Measurements from ENCODE around the gene KLF6. TPM values are rescaled to one million over a fixed set of nuclear protein-coding genes. Genes with fewer than 3 reads are reported as not detected.

KLF6 gene
- total and polyA plus RNA-seq, 4 donors, result 44.2 to 384 (median 165) TPM

GRCh38 chr10:3770611-3771110 lies 14.3 kb downstream of the KLF6 start:
- H3K27ac ChIP-seq (ENCODE audit: low read depth in 1 of 2, low read length in 2 of 2), result no peak overlapping the region
- intact Hi-C loops (cut with DNase I), result loop anchor here in 1 of 2 donors (10.0 kb wide), 1 partner anchor 276 kb away; no protein-coding TSS in a partner anchor
- no peak for DNase-seq
- no peaks in the 10 kb centered on the region for H3K9me3 ChIP-seq (ENCODE audit: control insufficient read depth, low read length)
- no peak overlapping the region for H3K4me3 ChIP-seq (ENCODE audit: low read length in 2 of 2)
- ATAC-seq (ENCODE audit: low FRiP score), result no peak
- no peaks in the 10 kb centered on the region for H3K36me3 ChIP-seq (ENCODE audit: control insufficient read depth in 1 of 2, insufficient read depth in 2 of 2, low read length in 1 of 2)
- H3K27me3 ChIP-seq (ENCODE audit: control insufficient read depth in 1 of 2, insufficient read depth in 2 of 2, low read length in 1 of 2), result no peaks in the 10 kb centered on the region
- peaks cover 0 to 3% of the 10 kb centered on the region in 2 donors for H3K4me1 ChIP-seq (ENCODE audit: control insufficient read depth in 1 of 2, insufficient read depth in 2 of 2, low read length in 2 of 2)
- 97 to 99% methylated on average over 8 of the region's 8 CpGs for WGBS, 2 donors

GRCh38 chr10:3769556-3769955 lies 15.5 kb downstream of the KLF6 start:
- H3K36me3 ChIP-seq (ENCODE audit: control insufficient read depth in 1 of 2, insufficient read depth in 2 of 2, low read length in 1 of 2), result no peaks in the 10 kb centered on the region
- intact Hi-C loops (cut with DNase I), result loop anchor here in 1 of 2 donors (10.0 kb wide), 1 partner anchor 995 kb away; no protein-coding TSS in a partner anchor
- no peak overlapping the region for H3K27ac ChIP-seq (ENCODE audit: low read depth in 1 of 2, low read length in 2 of 2)
- no peaks in the 10 kb centered on the region for H3K27me3 ChIP-seq (ENCODE audit: control insufficient read depth in 1 of 2, insufficient read depth in 2 of 2, low read length in 1 of 2)
- H3K9me3 ChIP-seq (ENCODE audit: control insufficient read depth, low read length), result no peaks in the 10 kb centered on the region
- H3K4me1 ChIP-seq (ENCODE audit: control insufficient read depth in 1 of 2, insufficient read depth in 2 of 2, low read length in 2 of 2), result no peaks in the 10 kb centered on the region
- DNase-seq (no peak), ATAC-seq (ENCODE audit: low FRiP score) (no peak)
- WGBS, 2 donors, result 91 to 92% methylated on average over 4 of the region's 4 CpGs
- H3K4me3 ChIP-seq (ENCODE audit: low read length in 2 of 2), result no peak overlapping the region

- DNase-seq (no peak), ATAC-seq (ENCODE audit: low FRiP score) (no peak)
Observed at GRCh38 chr10:3766046-3766756, 18.8 kb downstream of the KLF6 start.

GRCh38 chr10:3765146-3765545 lies 19.9 kb downstream of the KLF6 start:
- Histone ChIP-seq H3K4me3 (ENCODE audit: low read length in 2 of 2) (no peak overlapping the region), H3K4me1 (ENCODE audit: control insufficient read depth in 1 of 2, insufficient read depth in 2 of 2, low read length in 2 of 2) (no peaks in the 10 kb centered on the region), H3K36me3 (ENCODE audit: control insufficient read depth in 1 of 2, insufficient read depth in 2 of 2, low read length in 1 of 2) (no peaks in the 10 kb centered on the region), H3K9me3 (ENCODE audit: control insufficient read depth, low read length) (no peaks in the 10 kb centered on the region), H3K27ac (ENCODE audit: low read depth in 1 of 2, low read length in 2 of 2) (no peak overlapping the region), H3K27me3 (ENCODE audit: control insufficient read depth in 1 of 2, insufficient read depth in 2 of 2, low read length in 1 of 2) (no peaks in the 10 kb centered on the region)
- 77 to 93% methylated on average over 6 of the region's 6 CpGs for WGBS, 2 donors
- ATAC-seq (ENCODE audit: low FRiP score), result no peak
- DNase-seq, result no peak
- intact Hi-C loops (cut with DNase I), result loop anchor here in 1 of 2 donors (10.0 kb wide), 1 partner anchor 1000 kb away; no protein-coding TSS in a partner anchor

More at GRCh38 chr10:3766046-3766756, 18.8 kb downstream of the KLF6 start:
- Histone ChIP-seq H3K9me3 (ENCODE audit: control insufficient read depth, low read length) (no peaks in the 10 kb centered on the region), H3K36me3 (ENCODE audit: control insufficient read depth in 1 of 2, insufficient read depth in 2 of 2, low read length in 1 of 2) (no peaks in the 10 kb centered on the region), H3K27ac (ENCODE audit: low read depth in 1 of 2, low read length in 2 of 2) (no peak overlapping the region), H3K27me3 (ENCODE audit: control insufficient read depth in 1 of 2, insufficient read depth in 2 of 2, low read length in 1 of 2) (no peaks in the 10 kb centered on the region), H3K4me3 (ENCODE audit: low read length in 2 of 2) (no peak overlapping the region), H3K4me1 (ENCODE audit: control insufficient read depth in 1 of 2, insufficient read depth in 2 of 2, low read length in 2 of 2) (no peaks in the 10 kb centered on the region)
- WGBS, 2 donors, result 81 to 87% methylated on average over 17 of the region's 17 CpGs
- intact Hi-C loops (cut with DNase I), result loop anchor here in 1 of 2 donors (10.0 kb wide), 1 partner anchor 999 kb away; no protein-coding TSS in a partner anchor

- Histone ChIP-seq H3K36me3 (ENCODE audit: control insufficient read depth in 1 of 2, insufficient read depth in 2 of 2, low read length in 1 of 2) (no peaks in the 10 kb centered on the region), H3K27ac (ENCODE audit: low read depth in 1 of 2, low read length in 2 of 2) (no peak overlapping the region), H3K27me3 (ENCODE audit: control insufficient read depth in 1 of 2, insufficient read depth in 2 of 2, low read length in 1 of 2) (no peaks in the 10 kb centered on the region), H3K4me3 (ENCODE audit: low read length in 2 of 2) (no peak overlapping the region), H3K9me3 (ENCODE audit: control insufficient read depth, low read length) (no peaks in the 10 kb centered on the region), H3K4me1 (ENCODE audit: control insufficient read depth in 1 of 2, insufficient read depth in 2 of 2, low read length in 2 of 2) (no peaks in the 10 kb centered on the region)
- ATAC-seq (ENCODE audit: low FRiP score) (peak; percentile 36), DNase-seq (no peak)
- intact Hi-C loops (cut with DNase I), result loop anchor here in 1 of 2 donors (10.0 kb wide), 1 partner anchor 1000 kb away; no protein-coding TSS in a partner anchor
- 70 to 71% methylated on average over 5 of the region's 5 CpGs for WGBS, 2 donors
Observed at GRCh38 chr10:3764626-3765112, 20.3 kb downstream of the KLF6 start.

GRCh38 chr10:3763852-3764625 lies 21.0 kb downstream of the KLF6 start:
- ATAC-seq (ENCODE audit: low FRiP score) (no peak), DNase-seq (no peak)
- 42 to 52% methylated on average over 8 of the region's 8 CpGs for WGBS, 2 donors
- H3K36me3 ChIP-seq (ENCODE audit: control insufficient read depth in 1 of 2, insufficient read depth in 2 of 2, low read length in 1 of 2), result no peaks in the 10 kb centered on the region
- H3K27ac ChIP-seq (ENCODE audit: low read depth in 1 of 2, low read length in 2 of 2), result no peak overlapping the region
- H3K4me1 ChIP-seq (ENCODE audit: control insufficient read depth in 1 of 2, insufficient read depth in 2 of 2, low read length in 2 of 2), result no peaks in the 10 kb centered on the region
- intact Hi-C loops (cut with DNase I), result loop anchor here in 1 of 2 donors (10.0 kb wide), 1 partner anchor 1001 kb away; no protein-coding TSS in a partner anchor
- no peaks in the 10 kb centered on the region for H3K27me3 ChIP-seq (ENCODE audit: control insufficient read depth in 1 of 2, insufficient read depth in 2 of 2, low read length in 1 of 2)
- H3K9me3 ChIP-seq (ENCODE audit: control insufficient read depth, low read length), result no peaks in the 10 kb centered on the region
- H3K4me3 ChIP-seq (ENCODE audit: low read length in 2 of 2), result no peak overlapping the region

- WGBS, 2 donors, result 94 to 95% methylated on average over 20 of the region's 20 CpGs
- no peak for ATAC-seq (ENCODE audit: low FRiP score)
- no peaks in the 10 kb centered on the region for H3K4me1 ChIP-seq (ENCODE audit: control insufficient read depth in 1 of 2, insufficient read depth in 2 of 2, low read length in 2 of 2)
Observed at GRCh38 chr10:3763035-3763456, 22.0 kb downstream of the KLF6 start.

GRCh38 chr10:3762309-3762708 lies 22.7 kb downstream of the KLF6 start:
- no peaks in the 10 kb centered on the region for H3K4me1 ChIP-seq (ENCODE audit: control insufficient read depth in 1 of 2, insufficient read depth in 2 of 2, low read length in 2 of 2)
- no peaks in the 10 kb centered on the region for H3K27me3 ChIP-seq (ENCODE audit: control insufficient read depth in 1 of 2, insufficient read depth in 2 of 2, low read length in 1 of 2)
- DNase-seq, result no peak
- 91 to 95% methylated on average over 1 of the region's 1 CpG for WGBS, 2 donors
- intact Hi-C loops (cut with DNase I), result loop anchor here in 1 of 2 donors (10.0 kb wide), 1 partner anchor 1002 kb away; no protein-coding TSS in a partner anchor
- H3K4me3 ChIP-seq (ENCODE audit: low read length in 2 of 2), result no peak overlapping the region
- no peaks in the 10 kb centered on the region for H3K36me3 ChIP-seq (ENCODE audit: control insufficient read depth in 1 of 2, insufficient read depth in 2 of 2, low read length in 1 of 2)
- ATAC-seq (ENCODE audit: low FRiP score), result no peak
- H3K9me3 ChIP-seq (ENCODE audit: control insufficient read depth, low read length), result no peaks in the 10 kb centered on the region
- no peak overlapping the region for H3K27ac ChIP-seq (ENCODE audit: low read depth in 1 of 2, low read length in 2 of 2)

More at GRCh38 chr10:3763035-3763456, 22.0 kb downstream of the KLF6 start:
- DNase-seq, result no peak
- H3K27ac ChIP-seq (ENCODE audit: low read depth in 1 of 2, low read length in 2 of 2), result no peak overlapping the region
- no peak overlapping the region for H3K4me3 ChIP-seq (ENCODE audit: low read length in 2 of 2)
- no peaks in the 10 kb centered on the region for H3K9me3 ChIP-seq (ENCODE audit: control insufficient read depth, low read length)
- intact Hi-C loops (cut with DNase I), result loop anchor here in 1 of 2 donors (10.0 kb wide), 1 partner anchor 1002 kb away; no protein-coding TSS in a partner anchor
- no peaks in the 10 kb centered on the region for H3K36me3 ChIP-seq (ENCODE audit: control insufficient read depth in 1 of 2, insufficient read depth in 2 of 2, low read length in 1 of 2)
- H3K27me3 ChIP-seq (ENCODE audit: control insufficient read depth in 1 of 2, insufficient read depth in 2 of 2, low read length in 1 of 2), result no peaks in the 10 kb centered on the region
